BLaER1 (cell line): Measurements from ENCODE around the gene FOXD3.
A peak's percentile ranks its signal among the peaks of the same experiment; 100 is the strongest.

Source experiments
- H3K27ac ChIP-seq: shearing (Covaris generic); formaldehyde crosslinking; 2 replicates; pipeline ENCODE4 v1.8.1; 2022
- H3K27me3 ChIP-seq: shearing (Covaris generic); formaldehyde crosslinking; 2 replicates; pipeline ENCODE4 v1.8.1; 2022
- H3K36me3 ChIP-seq: shearing (Covaris generic); formaldehyde crosslinking; 2 replicates; pipeline ENCODE4 v1.8.1; 2022
- H3K4me1 ChIP-seq: shearing (Covaris generic); formaldehyde crosslinking; 2 replicates; pipeline ENCODE4 v1.8.1; 2022
- H3K4me2 ChIP-seq: shearing (Covaris generic); formaldehyde crosslinking; 2 replicates; pipeline ENCODE4 v1.8.1; 2022
- H3K4me3 ChIP-seq: shearing (Covaris generic); formaldehyde crosslinking; 2 replicates; pipeline ENCODE4 v1.8.1; 2022
- H3K9ac ChIP-seq: shearing (Covaris generic); formaldehyde crosslinking; 2 replicates; pipeline ENCODE4 v1.8.1; 2022
- H3K9me3 ChIP-seq: shearing (Covaris generic); formaldehyde crosslinking; 2 replicates; pipeline ENCODE4 v1.8.1; 2022
- H4K20me1 ChIP-seq: shearing (Covaris generic); formaldehyde crosslinking; 2 replicates; pipeline ENCODE4 v1.8.1; 2022
- Cebpa-rat ChIP-seq: shearing (Covaris generic); IDR thresholded peaks from 2 replicates; pipeline ENCODE4 v1.8.1; 2022

The FOXD3 gene

DNA sequence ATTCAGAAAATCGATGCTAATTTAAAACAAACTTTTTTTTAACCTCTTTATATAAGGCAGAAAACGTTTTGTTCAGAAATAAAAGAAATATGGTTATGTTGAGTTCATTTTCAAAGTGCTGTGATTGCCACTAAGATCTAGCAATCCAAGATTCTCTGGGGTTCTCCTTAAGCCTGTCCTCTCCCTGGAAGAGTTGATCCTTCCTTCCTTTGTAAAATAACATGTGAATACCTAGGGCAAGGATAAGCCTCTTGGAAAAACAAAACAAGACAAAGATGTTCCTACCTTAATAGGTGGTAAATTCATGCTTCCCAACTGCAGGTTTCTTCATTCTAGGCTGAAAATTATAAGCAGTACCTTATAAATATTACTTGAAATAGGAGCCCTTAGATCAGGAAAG, 18.0 kb upstream of the FOXD3 start:
- Histone ChIP-seq H4K20me1 (no peaks in the 10 kb centered on the region), H3K27ac (no peak overlapping the region), H3K9me3 (peaks cover 16% of the 10 kb centered on the region), H3K4me1 (no peaks in the 10 kb centered on the region), H3K36me3 (no peaks in the 10 kb centered on the region), H3K4me3 (no peak overlapping the region), H3K4me2 (no peak overlapping the region), H3K27me3 (no peaks in the 10 kb centered on the region), H3K9ac (no peak overlapping the region)
- TF ChIP-seq Cebpa-rat = no peak

DNA sequence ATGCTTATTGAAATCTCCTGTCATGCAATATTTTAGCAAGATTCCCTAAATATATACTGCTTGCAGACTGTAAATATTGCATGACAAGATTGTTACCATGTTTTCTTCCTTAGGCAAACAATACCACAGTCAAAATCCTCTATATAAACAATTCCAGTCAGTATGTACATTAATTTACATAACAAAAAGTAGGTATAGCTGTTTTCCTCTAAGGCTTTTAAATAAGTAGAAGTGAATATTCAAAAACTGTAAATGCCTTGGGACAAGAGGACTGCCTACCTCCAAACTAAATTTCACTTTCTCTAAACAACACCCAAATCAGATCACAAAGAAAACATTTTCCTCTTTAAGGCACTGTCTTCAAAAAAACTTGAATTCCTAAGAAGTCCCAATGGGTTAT, 17.3 kb upstream of the FOXD3 start:
- TF ChIP-seq Cebpa-rat = no peak
- Histone ChIP-seq H3K4me3 (no peak overlapping the region), H3K27me3 (no peaks in the 10 kb centered on the region), H3K36me3 (no peaks in the 10 kb centered on the region), H3K9ac (no peak overlapping the region), H3K27ac (no peak overlapping the region), H4K20me1 (no peaks in the 10 kb centered on the region), H3K9me3 (peaks cover 16% of the 10 kb centered on the region), H3K4me1 (no peaks in the 10 kb centered on the region), H3K4me2 (no peak overlapping the region)

DNA sequence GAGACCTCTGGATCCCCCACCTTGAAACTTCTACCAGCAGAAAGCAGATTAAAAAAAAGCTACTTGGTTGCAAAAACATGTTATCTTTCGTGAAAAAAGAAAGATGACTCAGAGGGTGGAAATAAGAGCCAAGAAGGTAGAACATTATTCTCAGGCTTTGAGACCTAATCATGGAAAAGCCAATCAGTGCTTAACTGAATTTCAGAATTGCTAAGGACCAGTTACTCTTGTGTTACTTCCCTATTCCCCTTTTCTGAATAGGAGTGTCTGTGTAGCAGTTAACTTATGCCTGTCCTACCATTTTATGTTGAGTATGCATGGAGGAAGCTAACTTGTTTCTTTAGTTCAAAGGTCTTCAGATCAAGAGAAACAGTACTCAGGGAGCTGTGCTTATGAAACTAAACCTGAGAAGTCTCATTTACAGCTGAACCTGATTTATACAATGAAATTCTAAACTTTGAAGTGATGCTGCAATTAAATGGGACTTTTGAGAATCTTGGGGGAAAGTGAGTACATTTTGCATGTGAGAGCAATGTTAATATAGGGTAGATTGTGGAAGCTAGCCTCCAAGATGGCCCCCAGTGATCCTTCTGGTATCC, 15.1 kb upstream of the FOXD3 start:
- Histone ChIP-seq H3K9me3 (peaks cover 16% of the 10 kb centered on the region), H3K9ac (no peak overlapping the region)

DNA sequence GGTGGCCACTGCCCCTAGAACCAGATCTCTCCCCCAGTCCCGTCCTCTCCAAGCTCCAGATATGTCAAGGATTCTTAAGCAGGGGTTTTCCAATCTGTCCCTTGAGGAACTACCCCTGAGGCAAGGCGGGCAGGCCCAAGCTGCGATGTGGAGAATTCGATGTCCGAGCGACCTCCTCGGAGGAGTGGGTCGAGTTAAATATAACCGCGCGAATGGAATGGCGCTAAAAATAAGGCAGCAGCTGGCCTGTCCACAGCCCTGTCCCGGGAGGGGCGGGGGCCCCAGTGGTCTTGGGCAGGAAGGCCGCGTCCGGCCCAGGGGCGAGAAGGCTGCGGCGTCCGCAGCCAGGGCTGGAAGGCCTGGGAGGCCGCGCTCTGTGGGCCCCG, 5.8 kb upstream of the FOXD3 start:
- Histone ChIP-seq H3K27ac (no peak overlapping the region), H3K36me3 (no peaks in the 10 kb centered on the region), H3K27me3 (peaks cover 65% of the 10 kb centered on the region), H4K20me1 (peaks cover 38% of the 10 kb centered on the region), H3K9me3 (peaks cover 54% of the 10 kb centered on the region), H3K9ac (no peak overlapping the region), H3K4me3 (peak overlapping the region; percentile 60), H3K4me2 (no peak overlapping the region), H3K4me1 (no peaks in the 10 kb centered on the region)
- TF ChIP-seq Cebpa-rat = no peak

More for the DNA sequence above, 15.1 kb upstream of the FOXD3 start:
- TF ChIP-seq Cebpa-rat = no peak
- H3K36me3 ChIP-seq = no peaks in the 10 kb centered on the region
- no peaks in the 10 kb centered on the region for H4K20me1 ChIP-seq
- no peak overlapping the region for H3K4me2 ChIP-seq
- H3K4me1 ChIP-seq = no peaks in the 10 kb centered on the region
- H3K27ac ChIP-seq = no peak overlapping the region
- no peak overlapping the region for H3K4me3 ChIP-seq
- H3K27me3 ChIP-seq = no peaks in the 10 kb centered on the region

DNA sequence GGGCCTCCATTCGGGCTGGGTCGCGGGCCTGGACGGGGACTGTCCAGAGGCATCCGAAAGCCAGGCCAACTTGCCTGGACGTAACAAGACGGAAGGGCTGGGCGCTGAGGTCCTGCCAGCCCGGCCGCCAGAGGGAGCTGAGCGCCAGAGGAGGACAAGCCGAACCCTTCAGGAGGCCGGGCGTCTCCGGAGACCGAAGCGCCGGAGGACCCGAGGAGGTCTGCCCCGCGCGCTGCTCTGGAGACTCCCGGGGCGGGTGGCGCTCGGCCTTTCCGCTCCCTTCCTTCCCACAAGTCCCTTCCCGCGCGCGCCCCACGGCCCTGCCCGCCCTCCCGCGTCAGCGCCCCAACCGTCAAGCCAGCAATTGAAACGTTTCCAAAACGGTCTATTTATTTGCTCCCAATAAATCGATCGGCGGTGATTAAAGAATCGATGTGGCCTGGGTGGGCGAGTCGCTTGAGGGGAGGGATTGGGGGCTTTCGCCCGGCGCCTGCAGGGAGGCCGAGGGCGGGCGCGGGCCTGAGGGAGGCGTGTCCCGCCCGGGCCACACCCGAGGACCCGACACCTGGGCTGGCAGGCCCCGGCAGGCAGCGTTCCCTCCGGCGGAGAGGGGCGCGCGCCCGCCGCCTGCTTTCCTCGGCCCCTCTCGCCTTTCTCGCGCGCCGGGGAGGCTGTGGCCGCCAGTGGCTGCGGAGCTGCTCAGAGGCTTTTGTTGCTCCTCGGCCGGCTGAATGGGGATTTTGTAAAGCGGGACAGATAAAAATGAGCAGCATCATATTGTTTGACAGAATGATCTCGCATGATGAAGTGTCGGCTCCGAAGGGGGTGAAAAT, 5.2 kb upstream of the FOXD3 start:
- H3K27me3 ChIP-seq = peaks cover 71% of the 10 kb centered on the region
- H3K4me2 ChIP-seq = peak overlapping the region; percentile 67
- H4K20me1 ChIP-seq = peaks cover 42% of the 10 kb centered on the region
- H3K27ac ChIP-seq = no peak overlapping the region
- no peaks in the 10 kb centered on the region for H3K4me1 ChIP-seq
- H3K36me3 ChIP-seq = no peaks in the 10 kb centered on the region
- no peak overlapping the region for H3K9ac ChIP-seq
- no peak for TF ChIP-seq Cebpa-rat
- H3K4me3 ChIP-seq = peak overlapping the region; percentile 60
- peaks cover 60% of the 10 kb centered on the region for H3K9me3 ChIP-seq

DNA sequence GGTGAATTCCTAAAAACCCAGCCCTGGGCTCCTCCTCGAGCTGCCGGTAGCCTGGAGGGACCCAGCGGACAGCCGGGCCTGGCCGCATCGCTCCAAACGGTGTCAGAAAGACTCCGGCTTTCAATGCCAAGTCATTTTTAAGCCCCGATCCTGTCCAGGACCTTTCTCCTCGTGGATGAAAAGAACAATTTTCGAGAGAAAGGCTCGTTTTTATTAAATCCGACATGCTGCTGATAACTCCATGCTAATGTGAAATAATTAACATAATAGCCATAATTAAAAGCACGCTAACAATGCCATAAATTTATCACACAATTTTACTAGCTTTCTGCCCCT, 4.6 kb upstream of the FOXD3 start:
- TF ChIP-seq Cebpa-rat = no peak
- no peaks in the 10 kb centered on the region for H3K36me3 ChIP-seq
- H3K4me3 ChIP-seq = peak overlapping the region; percentile 60
- peaks cover 77% of the 10 kb centered on the region for H3K27me3 ChIP-seq
- H3K9ac ChIP-seq = no peak overlapping the region
- H3K9me3 ChIP-seq = peaks cover 66% of the 10 kb centered on the region
- H3K4me1 ChIP-seq = no peaks in the 10 kb centered on the region
- peak overlapping the region; percentile 67 for H3K4me2 ChIP-seq
- peaks cover 42% of the 10 kb centered on the region for H4K20me1 ChIP-seq
- H3K27ac ChIP-seq = no peak overlapping the region

- Histone ChIP-seq H3K27me3 (peaks cover 83% of the 10 kb centered on the region), H3K4me3 (no peak overlapping the region), H3K9me3 (peaks cover 72% of the 10 kb centered on the region), H3K27ac (no peak overlapping the region), H3K4me1 (no peaks in the 10 kb centered on the region), H3K36me3 (no peaks in the 10 kb centered on the region), H3K9ac (no peak overlapping the region), H4K20me1 (peaks cover 46% of the 10 kb centered on the region), H3K4me2 (no peak overlapping the region)
- no peak for TF ChIP-seq Cebpa-rat
Measured at GRCh38 chr1:63318201-63318979, 4.0 kb upstream of the FOXD3 start.

DNA sequence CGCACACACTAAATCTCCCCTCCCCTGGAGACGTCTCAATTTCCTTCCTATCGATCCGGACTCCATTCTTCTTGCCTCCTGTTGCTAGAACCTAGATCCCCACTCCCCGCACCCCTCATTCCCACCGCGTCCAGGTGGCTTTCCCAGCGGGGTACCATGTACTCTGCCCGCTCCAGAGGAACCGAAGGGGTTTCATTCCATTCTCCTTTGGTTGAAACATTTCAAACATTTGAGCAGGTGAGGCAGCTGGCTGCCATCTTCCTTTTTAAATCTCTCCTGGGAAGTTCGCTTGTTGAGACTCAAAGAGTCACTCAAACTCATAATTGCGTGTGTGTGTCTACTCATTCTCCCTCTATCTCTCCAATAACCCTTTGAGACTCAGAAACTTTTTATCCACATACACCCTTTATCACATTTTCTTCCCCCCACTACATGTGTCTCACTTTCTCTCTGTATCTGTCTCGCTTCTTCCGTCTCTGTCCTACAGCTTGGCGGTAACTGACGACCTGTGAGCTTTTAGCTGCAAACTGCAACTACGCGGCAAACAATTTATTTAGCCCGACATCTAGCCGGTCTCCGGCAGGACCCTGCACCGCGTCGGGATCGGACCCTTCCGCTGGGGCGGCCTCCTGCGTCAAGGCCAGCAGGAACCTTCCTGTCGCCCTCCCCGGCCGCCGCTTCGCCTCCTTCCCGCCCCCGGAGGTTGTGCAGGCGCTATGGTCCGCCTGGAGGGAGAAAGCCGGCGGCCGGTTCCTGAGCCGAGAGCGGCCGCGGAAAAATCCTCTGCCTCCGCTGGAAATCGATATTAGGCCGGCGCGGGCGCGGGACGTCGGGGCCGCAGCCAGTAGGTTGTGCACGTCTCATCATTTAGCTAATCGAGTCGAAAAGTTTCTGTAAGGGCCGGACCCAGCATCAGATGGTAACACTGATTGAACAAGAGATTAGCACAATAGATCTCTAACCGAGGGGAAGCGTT, 3.0 kb upstream of the FOXD3 start:
- Histone ChIP-seq H3K36me3 (no peaks in the 10 kb centered on the region), H3K9ac (no peak overlapping the region), H3K27ac (no peak overlapping the region), H4K20me1 (peaks cover 56% of the 10 kb centered on the region), H3K4me3 (peak overlapping the region; percentile 29; the same call in 1 of the 2 replicates), H3K27me3 (peaks cover 93% of the 10 kb centered on the region), H3K4me2 (no peak overlapping the region), H3K9me3 (peaks cover 82% of the 10 kb centered on the region), H3K4me1 (no peaks in the 10 kb centered on the region)
- no peak for TF ChIP-seq Cebpa-rat
